ENCODE results near the gene E2F8. TPM values are rescaled to one million over a fixed set of nuclear protein-coding genes. Genes with fewer than 3 reads are reported as not detected.
A peak's percentile ranks its signal among the peaks of the same experiment; 100 is the strongest.

E2F8 gene
- 0.95 TPM for total RNA-seq
- long read RNA-seq, result 0 reads

- DNase-seq (peak; percentile 91), ATAC-seq (peak; percentile 93 to 94)
- H3K9me3 ChIP-seq, result no peaks in the 10 kb centered on the region
- H3K27me3 ChIP-seq (ENCODE audit: low read depth), result peaks cover 43% of the 10 kb centered on the region
- peak within 1 kb of the TSS; percentile 66 for H3K4me3 ChIP-seq
- H3K27ac ChIP-seq, result no peak within 1 kb of the TSS
- peaks cover 34% of the 10 kb centered on the region for H3K4me1 ChIP-seq
- TF ChIP-seq CTCF (IDR thresholded peaks at IDR 0.05), result no peak
- intact Hi-C loops (cut with DNase I), result no loop called here
- no peaks in the 10 kb centered on the region for H3K36me3 ChIP-seq
Measured at GRCh38 chr11:19240420-19241259, at the start of gene E2F8. Gene E2F8 (minus strand): TSS chr11:19240945. CDS start chr11:19240121, 824 bp downstream.

GRCh38 chr11:19290356-19290755, 49.6 kb upstream of the E2F8 start:
- no peaks in the 10 kb centered on the region for H3K36me3 ChIP-seq
- no peak overlapping the region for H3K27ac ChIP-seq
- ATAC-seq (no peak), DNase-seq (no peak)
- H3K27me3 ChIP-seq (ENCODE audit: low read depth), result no peaks in the 10 kb centered on the region
- no peaks in the 10 kb centered on the region for H3K9me3 ChIP-seq
- H3K4me1 ChIP-seq, result no peaks in the 10 kb centered on the region
- TF ChIP-seq CTCF (IDR thresholded peaks at IDR 0.05), result no peak
- intact Hi-C loops (cut with DNase I), result no loop called here
- no peak overlapping the region for H3K4me3 ChIP-seq

- DNase-seq (no peak), ATAC-seq (no peak)
- intact Hi-C loops (cut with DNase I), result no loop called here
- no peaks in the 10 kb centered on the region for H3K9me3 ChIP-seq
- no peak overlapping the region for H3K4me3 ChIP-seq
- H3K4me1 ChIP-seq, result no peaks in the 10 kb centered on the region
- TF ChIP-seq CTCF (IDR thresholded peaks at IDR 0.05), result no peak
- H3K27me3 ChIP-seq (ENCODE audit: low read depth), result no peaks in the 10 kb centered on the region
- no peaks in the 10 kb centered on the region for H3K36me3 ChIP-seq
- H3K27ac ChIP-seq, result no peak overlapping the region
Measured at GRCh38 chr11:19288256-19288655, 47.5 kb upstream of the E2F8 start.

- Histone ChIP-seq H3K27me3 (ENCODE audit: low read depth) (no peaks in the 10 kb centered on the region), H3K27ac (no peak overlapping the region), H3K4me1 (no peaks in the 10 kb centered on the region), H3K4me3 (no peak overlapping the region), H3K36me3 (no peaks in the 10 kb centered on the region), H3K9me3 (no peaks in the 10 kb centered on the region)
- intact Hi-C loops (cut with DNase I), result no loop called here
- no peak for DNase-seq
- no peak for TF ChIP-seq CTCF (IDR thresholded peaks at IDR 0.05)
- no peak for ATAC-seq
Measured at GRCh38 chr11:19286411-19286810, 45.7 kb upstream of the E2F8 start.

GRCh38 chr11:19284881-19285280, 44.1 kb upstream of the E2F8 start:
- no peaks in the 10 kb centered on the region for H3K9me3 ChIP-seq
- no peak for DNase-seq
- H3K27me3 ChIP-seq (ENCODE audit: low read depth), result no peaks in the 10 kb centered on the region
- no peaks in the 10 kb centered on the region for H3K4me1 ChIP-seq
- H3K4me3 ChIP-seq, result no peak overlapping the region
- intact Hi-C loops (cut with DNase I), result no loop called here
- ATAC-seq, result no peak
- H3K27ac ChIP-seq, result no peak overlapping the region
- no peaks in the 10 kb centered on the region for H3K36me3 ChIP-seq
- TF ChIP-seq CTCF (IDR thresholded peaks at IDR 0.05), result no peak
